Osteocyte (in vitro differentiated cells): ENCODE results near the gene PKDREJ. TPM values are rescaled to one million over a fixed set of nuclear protein-coding genes. Genes with fewer than 3 reads are reported as not detected.

ENCODE experiments used
- DNase-seq: peaks from one replicate; pipeline ENCODE4 v3.0.0; 2021; ENCODE audit warnings: mixed read lengths; ENCODE audit not compliant: unreplicated experiment; ENCODE audit errors: extremely low spot score
- H3K27ac Mint-ChIP-seq: one replicate; pipeline ENCODE4 v1.8.0; 2021; ENCODE audit warnings: mild to moderate bottlenecking, mixed read lengths; ENCODE audit not compliant: unreplicated experiment
- H3K27me3 Mint-ChIP-seq: one replicate; pipeline ENCODE4 v1.8.0; 2021; ENCODE audit warnings: mixed read lengths; ENCODE audit not compliant: unreplicated experiment
- H3K36me3 Mint-ChIP-seq: one replicate; pipeline ENCODE4 v1.8.0; 2021; ENCODE audit warnings: mixed read lengths; ENCODE audit not compliant: unreplicated experiment
- H3K4me1 Mint-ChIP-seq: one replicate; pipeline ENCODE4 v1.8.0; 2021; ENCODE audit warnings: mixed read lengths; ENCODE audit not compliant: unreplicated experiment
- H3K4me3 Mint-ChIP-seq: one replicate; pipeline ENCODE4 v1.8.0; 2021; ENCODE audit warnings: mild to moderate bottlenecking, moderate library complexity, mixed read lengths; ENCODE audit not compliant: unreplicated experiment
- H3K9me3 Mint-ChIP-seq: one replicate; pipeline ENCODE4 v1.8.0; 2021; ENCODE audit warnings: mixed read lengths; ENCODE audit not compliant: unreplicated experiment
- total RNA-seq: library from RNA; stranded (reverse); gene quantifications from 2 replicates; pipeline ENCODE4 v1.2.1, GENCODE V29; 2021
- TF ChIP-seq, protein P1 (sequence below): fragments of 200-600 bp; sonication (generic); IDR thresholded peaks from 2 replicates; pipeline ENCODE4 v1.5.0; 2021; ENCODE audit warnings: antibody characterized with exemption, mild to moderate bottlenecking, moderate library complexity

PKDREJ gene
- total RNA-seq, 1 donor from 2014 or later, result not detected

DNA sequence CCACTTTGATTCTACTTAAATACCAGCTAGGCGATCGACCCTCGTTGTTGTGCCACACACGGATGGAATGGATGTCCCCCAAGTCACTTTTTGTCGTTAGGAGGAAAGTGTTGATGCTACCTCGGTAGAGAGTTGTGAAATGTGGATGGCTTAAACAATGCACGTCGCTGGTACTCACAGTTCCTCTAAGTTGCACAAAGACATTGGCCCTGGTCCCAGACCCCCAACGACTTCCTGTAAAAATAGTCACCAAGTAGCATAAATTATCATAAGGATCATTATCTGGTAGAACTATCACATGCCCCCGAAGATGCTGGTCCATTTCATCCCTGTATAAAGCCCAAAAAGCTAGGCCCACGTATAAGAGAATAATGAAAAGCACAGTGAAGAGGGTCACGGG is 3.8 kb downstream of the PKDREJ start:
- H3K9me3 Mint-ChIP-seq, result peaks cover 13% of the 10 kb centered on the region
- H3K4me1 Mint-ChIP-seq, result no peaks in the 10 kb centered on the region
- H3K27ac Mint-ChIP-seq, result no peak overlapping the region
- H3K36me3 Mint-ChIP-seq, result no peaks in the 10 kb centered on the region
- H3K27me3 Mint-ChIP-seq, result peaks cover 35% of the 10 kb centered on the region
- TF ChIP-seq, protein P1, sequence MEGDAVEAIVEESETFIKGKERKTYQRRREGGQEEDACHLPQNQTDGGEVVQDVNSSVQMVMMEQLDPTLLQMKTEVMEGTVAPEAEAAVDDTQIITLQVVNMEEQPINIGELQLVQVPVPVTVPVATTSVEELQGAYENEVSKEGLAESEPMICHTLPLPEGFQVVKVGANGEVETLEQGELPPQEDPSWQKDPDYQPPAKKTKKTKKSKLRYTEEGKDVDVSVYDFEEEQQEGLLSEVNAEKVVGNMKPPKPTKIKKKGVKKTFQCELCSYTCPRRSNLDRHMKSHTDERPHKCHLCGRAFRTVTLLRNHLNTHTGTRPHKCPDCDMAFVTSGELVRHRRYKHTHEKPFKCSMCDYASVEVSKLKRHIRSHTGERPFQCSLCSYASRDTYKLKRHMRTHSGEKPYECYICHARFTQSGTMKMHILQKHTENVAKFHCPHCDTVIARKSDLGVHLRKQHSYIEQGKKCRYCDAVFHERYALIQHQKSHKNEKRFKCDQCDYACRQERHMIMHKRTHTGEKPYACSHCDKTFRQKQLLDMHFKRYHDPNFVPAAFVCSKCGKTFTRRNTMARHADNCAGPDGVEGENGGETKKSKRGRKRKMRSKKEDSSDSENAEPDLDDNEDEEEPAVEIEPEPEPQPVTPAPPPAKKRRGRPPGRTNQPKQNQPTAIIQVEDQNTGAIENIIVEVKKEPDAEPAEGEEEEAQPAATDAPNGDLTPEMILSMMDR, result no peak
- H3K4me3 Mint-ChIP-seq, result no peak overlapping the region
- no peak for DNase-seq

GRCh38 chr22:46256358-46256958 is 6.7 kb downstream of the PKDREJ start:
- TF ChIP-seq, protein P1, result no peak
- H3K4me3 Mint-ChIP-seq, result no peak overlapping the region
- no peak for DNase-seq
- H3K9me3 Mint-ChIP-seq, result peaks cover 13% of the 10 kb centered on the region
- peaks cover 4% of the 10 kb centered on the region for H3K4me1 Mint-ChIP-seq
- H3K36me3 Mint-ChIP-seq, result no peaks in the 10 kb centered on the region
- peaks cover 26% of the 10 kb centered on the region for H3K27me3 Mint-ChIP-seq
- no peak overlapping the region for H3K27ac Mint-ChIP-seq

GRCh38 chr22:46251816-46252380 is 11.2 kb downstream of the PKDREJ start:
- TF ChIP-seq, protein P1, result no peak
- H3K4me3 Mint-ChIP-seq, result peak overlapping the region; percentile 77
- no peaks in the 10 kb centered on the region for H3K27me3 Mint-ChIP-seq
- H3K4me1 Mint-ChIP-seq, result peaks cover 16% of the 10 kb centered on the region
- no peak for DNase-seq
- no peaks in the 10 kb centered on the region for H3K36me3 Mint-ChIP-seq
- no peaks in the 10 kb centered on the region for H3K9me3 Mint-ChIP-seq
- no peak overlapping the region for H3K27ac Mint-ChIP-seq

GRCh38 chr22:46251266-46251665 is 11.9 kb downstream of the PKDREJ start:
- TF ChIP-seq, protein P1, result no peak
- H3K4me1 Mint-ChIP-seq, result peaks cover 18% of the 10 kb centered on the region
- no peak for DNase-seq
- no peak overlapping the region for H3K27ac Mint-ChIP-seq
- H3K36me3 Mint-ChIP-seq, result no peaks in the 10 kb centered on the region
- H3K4me3 Mint-ChIP-seq, result peak overlapping the region; percentile 77
- no peaks in the 10 kb centered on the region for H3K9me3 Mint-ChIP-seq
- H3K27me3 Mint-ChIP-seq, result no peaks in the 10 kb centered on the region

- Mint-ChIP-seq H3K4me3 (peak overlapping the region; percentile 77), H3K9me3 (no peaks in the 10 kb centered on the region), H3K27me3 (no peaks in the 10 kb centered on the region), H3K4me1 (peaks cover 18% of the 10 kb centered on the region), H3K36me3 (no peaks in the 10 kb centered on the region), H3K27ac (no peak overlapping the region)
- TF ChIP-seq, protein P1, result no peak
- DNase-seq, result no peak
These were observed 12.4 kb downstream of the PKDREJ start for GRCh38 chr22:46250783-46251125.
